CD8-positive, alpha-beta memory T cell (primary cell): Measurements from ENCODE around the gene IGLL5. TPM values are rescaled to one million over a fixed set of nuclear protein-coding genes. Genes with fewer than 3 reads are reported as not detected.

Source experiments
- CTCF ChIA-PET: fragments of 350-600 bp; sonication (Branson Sonifier 250); formaldehyde crosslinking; loops from one replicate; lab custom pipeline; 2021; ENCODE audit warnings: antibody characterized with exemption; lab: Charles Lee
- POLR2A ChIA-PET: fragments of 350-600 bp; sonication (Branson Sonifier 250); formaldehyde crosslinking; loops from one replicate; lab custom pipeline; 2021; ENCODE audit warnings: antibody characterized with exemption; lab: Charles Lee
- DNase-seq, 5 donors: peaks; one replicate each; pipeline versions ENCODE4 v3.0.0 to v3.0.0-alpha.2; 2020 to 2022; ENCODE audit warnings: mixed read lengths in 1 of 5
- H3K27ac ChIP-seq: one replicate; pipeline ENCODE4 v1.7.0; 2013; ENCODE audit warnings: low read depth, mild to moderate bottlenecking, low read length, moderate library complexity
- H3K27me3 ChIP-seq: 2 replicates; pipeline ENCODE4 v1.7.0; 2013; ENCODE audit warnings: low read length, mild to moderate bottlenecking; ENCODE audit not compliant: insufficient read depth, poor library complexity, severe bottlenecking
- H3K36me3 ChIP-seq: 2 replicates; pipeline ENCODE4 v1.7.0; 2013; ENCODE audit warnings: mild to moderate bottlenecking, low read length, moderate library complexity; ENCODE audit not compliant: insufficient read depth
- H3K4me1 ChIP-seq: 2 replicates; pipeline ENCODE4 v1.7.0; 2013; ENCODE audit warnings: mild to moderate bottlenecking, low read length, moderate library complexity; ENCODE audit not compliant: insufficient read depth
- H3K4me3 ChIP-seq: 2 replicates; pipeline ENCODE4 v1.7.0; 2013; ENCODE audit warnings: mild to moderate bottlenecking, low read length
- H3K9me3 ChIP-seq: 2 replicates; pipeline ENCODE4 v1.7.0; 2013; ENCODE audit warnings: mild to moderate bottlenecking, low read length
- H3K27ac Mint-ChIP-seq, 8 donors: one replicate each; pipeline ENCODE4 v1.8.0; 2020 to 2021; ENCODE audit warnings: mixed read lengths in 8 of 8, mild to moderate bottlenecking in 6 of 8, inconsistent platforms in 3 of 8, moderate library complexity in 3 of 8
- H3K27me3 Mint-ChIP-seq, 2 donors: one replicate each; pipeline ENCODE4 v1.8.0; 2020 to 2021; ENCODE audit warnings: mixed read lengths in 2 of 2, mild to moderate bottlenecking in 1 of 2, moderate library complexity in 1 of 2
- H3K36me3 Mint-ChIP-seq, 3 donors: one replicate each; pipeline ENCODE4 v1.8.0; 2020 to 2021; ENCODE audit warnings: mixed read lengths in 3 of 3, inconsistent platforms in 1 of 3, mild to moderate bottlenecking in 1 of 3
- H3K4me1 Mint-ChIP-seq, 3 donors: one replicate each; pipeline ENCODE4 v1.8.0; 2020 to 2021; ENCODE audit warnings: mixed read lengths in 3 of 3, inconsistent platforms in 1 of 3, mild to moderate bottlenecking in 1 of 3
- H3K4me3 Mint-ChIP-seq, 7 donors: one replicate each; pipeline ENCODE4 v1.8.0; 2020 to 2021; ENCODE audit warnings: mixed read lengths in 7 of 7, mild to moderate bottlenecking in 6 of 7, moderate library complexity in 4 of 7, inconsistent platforms in 2 of 7
- H3K9me3 Mint-ChIP-seq, 5 donors: one replicate each; pipeline ENCODE4 v1.8.0; 2020 to 2022; ENCODE audit warnings: mixed read lengths in 5 of 5, mild to moderate bottlenecking in 3 of 5, moderate library complexity in 2 of 5, inconsistent platforms in 1 of 5
- polyA plus RNA-seq: library from polyadenylated mRNA; unstranded; fragments of 300-500 nt; fragmentation: Illumina TruSeq; gene quantifications from one replicate; pipeline ENCODE4 v1.2.3, GENCODE V29; 2021
- total RNA-seq, 2 experiments: library from RNA; stranded (reverse); gene quantifications; one replicate each; pipeline ENCODE4 v1.2.3, GENCODE V29; 2021

IGLL5 gene
- total and polyA plus RNA-seq, 3 experiments from 2014 or later = not detected

DNA sequence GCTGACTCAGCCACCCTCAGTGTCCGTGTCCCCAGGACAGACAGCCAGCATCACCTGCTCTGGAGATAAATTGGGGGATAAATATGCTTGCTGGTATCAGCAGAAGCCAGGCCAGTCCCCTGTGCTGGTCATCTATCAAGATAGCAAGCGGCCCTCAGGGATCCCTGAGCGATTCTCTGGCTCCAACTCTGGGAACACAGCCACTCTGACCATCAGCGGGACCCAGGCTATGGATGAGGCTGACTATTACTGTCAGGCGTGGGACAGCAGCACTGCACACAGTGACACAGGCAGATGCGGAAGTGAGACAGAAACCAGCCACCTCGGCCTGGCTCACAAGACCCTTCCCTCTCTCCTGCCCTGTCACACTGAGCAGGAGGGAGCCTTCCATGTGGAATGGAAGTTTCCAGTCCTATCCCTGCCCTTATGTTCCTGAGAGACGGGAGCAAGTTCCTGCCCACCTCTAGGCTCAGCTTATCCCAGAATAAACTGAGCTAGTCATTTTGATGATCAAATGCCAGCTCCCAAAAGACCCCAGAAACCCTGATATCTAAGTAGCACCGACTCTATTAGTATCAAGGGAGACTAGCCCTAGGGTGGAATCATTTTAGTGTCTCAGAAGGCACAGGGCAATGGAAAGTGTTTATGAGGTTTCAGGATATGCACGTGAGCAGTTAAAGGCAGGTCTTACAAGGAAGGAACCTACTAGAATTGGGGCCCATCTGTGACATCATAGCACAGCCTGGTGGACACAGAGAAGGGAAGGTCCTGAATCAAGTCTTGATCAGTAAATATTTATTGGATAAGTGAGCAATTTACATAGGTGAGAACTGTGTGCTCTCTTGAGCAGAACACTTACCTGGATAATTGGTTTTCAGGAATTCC lies 6.3 kb upstream of the IGLL5 start:
- Mint-ChIP-seq H3K4me3 (no peak overlapping the region), H3K9me3 (no peaks in the 10 kb centered on the region), H3K36me3 (no peaks in the 10 kb centered on the region), H3K27ac (peak overlapping the region in 5 of 8 donors; percentile 23 to 79 (median 69)), H3K4me1 (peaks cover 12 to 20% (median 19%) of the 10 kb centered on the region in 3 donors), H3K27me3 (no peaks in the 10 kb centered on the region)
- DNase-seq = no peak
- Histone ChIP-seq H3K4me3 (no peak overlapping the region), H3K27ac (no peak overlapping the region), H3K4me1 (no peaks in the 10 kb centered on the region), H3K36me3 (no peaks in the 10 kb centered on the region), H3K9me3 (no peaks in the 10 kb centered on the region), H3K27me3 (no peaks in the 10 kb centered on the region)
- CTCF ChIA-PET = interaction anchor here (0.8 to 10.8 kb wide), 12 partner anchors 10 to 189 kb away, joined by 3 to 247 read pairs (median 6); no protein-coding TSS in a partner anchor
- POLR2A ChIA-PET = interaction anchor here (0.6 kb wide), 1 partner anchor 88 kb away, joined by 7 read pairs; no protein-coding TSS in a partner anchor

DNA sequence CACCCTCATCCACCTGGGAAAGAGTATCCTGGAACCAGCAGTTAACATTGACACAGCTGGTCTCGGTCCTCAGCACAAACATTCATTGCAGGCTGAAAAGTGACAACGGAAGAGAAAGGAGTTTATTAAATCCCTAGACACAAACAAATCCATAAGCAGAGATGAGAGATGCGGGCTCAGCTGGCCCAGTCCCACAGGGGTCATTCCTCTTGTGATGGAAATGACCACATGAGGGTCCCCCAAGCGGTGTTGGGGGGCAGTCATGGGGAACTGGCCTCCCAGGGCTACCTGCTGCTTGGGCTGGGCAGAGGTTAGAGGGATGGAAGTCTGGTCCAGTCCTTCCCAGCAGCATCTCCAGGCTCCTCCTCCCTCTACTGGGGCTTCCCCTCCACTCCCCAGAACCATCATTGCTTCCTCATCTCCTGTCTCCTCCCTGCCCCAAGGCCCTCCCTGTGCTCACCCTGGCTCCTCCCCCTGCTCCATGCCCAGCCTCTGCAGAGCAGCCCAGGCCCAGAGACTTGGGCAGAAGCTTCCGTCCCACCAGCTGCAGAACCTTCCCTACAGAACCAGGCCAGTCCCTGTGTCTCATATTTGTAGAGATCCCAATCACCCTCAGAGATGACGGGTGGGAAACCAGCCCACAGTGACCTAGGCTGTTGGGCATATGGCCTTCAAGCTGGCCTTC lies 5.4 kb upstream of the IGLL5 start:
- DNase-seq = no peak
- POLR2A ChIA-PET = no interaction called here
- peak overlapping the region in 3 of 8 donors; percentile 43 to 79 (median 74) for H3K27ac Mint-ChIP-seq

DNA sequence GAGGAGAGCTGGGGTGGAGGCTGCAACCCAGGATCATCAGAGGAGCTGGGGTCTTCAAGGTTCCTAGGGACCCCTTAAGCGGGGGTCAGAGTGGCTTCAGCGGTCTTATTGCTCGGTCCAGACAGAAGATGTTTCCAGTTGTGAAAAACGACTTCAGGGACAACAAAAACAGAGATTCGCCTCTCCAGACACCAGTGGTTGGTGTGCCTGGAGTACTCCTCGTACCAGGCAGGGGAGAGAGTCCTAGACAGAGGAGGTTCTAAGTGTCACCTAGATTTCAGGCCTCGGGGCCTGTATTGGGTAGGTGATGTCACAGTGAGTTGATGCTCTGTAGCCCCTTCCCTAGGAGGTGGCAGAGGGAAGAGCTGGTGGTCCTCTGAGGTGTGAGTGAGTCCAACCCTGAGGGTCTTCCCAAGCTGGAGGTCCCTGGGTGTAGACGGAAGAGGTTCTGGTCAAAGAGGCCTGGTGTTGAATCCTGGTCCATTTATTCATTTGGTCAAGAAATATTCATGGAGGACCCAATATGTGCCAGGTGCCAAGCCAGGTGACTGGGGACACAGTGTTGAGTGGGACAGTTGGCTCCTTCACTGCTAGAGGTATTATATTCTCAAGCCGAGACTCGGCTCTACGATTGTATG lies 4.4 kb upstream of the IGLL5 start:
- ChIA-PET POLR2A (interaction anchor here (1.4 kb wide), 1 partner anchor 130 kb away, joined by 7 read pairs; no protein-coding TSS in a partner anchor), CTCF (interaction anchor here (0.6 to 10.8 kb wide), 37 partner anchors 8 to 1498 kb away, joined by 3 to 247 read pairs (median 8); no protein-coding TSS in a partner anchor)
- no peak for DNase-seq
- Mint-ChIP-seq H3K27me3 (peaks cover 0 to 2% of the 10 kb centered on the region in 2 donors), H3K27ac (peak overlapping the region in 1 of 8 donors; percentile 58), H3K36me3 (no peaks in the 10 kb centered on the region), H3K4me3 (no peak overlapping the region), H3K4me1 (peaks cover 8 to 14% (median 14%) of the 10 kb centered on the region in 3 donors), H3K9me3 (no peaks in the 10 kb centered on the region)
- H3K9me3 ChIP-seq = no peaks in the 10 kb centered on the region
- H3K36me3 ChIP-seq = no peaks in the 10 kb centered on the region
- no peaks in the 10 kb centered on the region for H3K4me1 ChIP-seq
- no peak overlapping the region for H3K4me3 ChIP-seq
- no peaks in the 10 kb centered on the region for H3K27me3 ChIP-seq
- no peak overlapping the region for H3K27ac ChIP-seq

More for the DNA sequence above, 5.4 kb upstream of the IGLL5 start:
- no peak overlapping the region for H3K4me3 ChIP-seq
- Mint-ChIP-seq H3K4me1 (peaks cover 12 to 20% (median 19%) of the 10 kb centered on the region in 3 donors), H3K27me3 (no peaks in the 10 kb centered on the region), H3K9me3 (no peaks in the 10 kb centered on the region), H3K4me3 (peak overlapping the region in 1 of 7 donors; percentile 69), H3K36me3 (no peaks in the 10 kb centered on the region)
- no peaks in the 10 kb centered on the region for H3K27me3 ChIP-seq
- CTCF ChIA-PET = interaction anchor here (0.9 to 10.8 kb wide), 12 partner anchors 11 to 189 kb away, joined by 4 to 247 read pairs (median 44); no protein-coding TSS in a partner anchor
- H3K27ac ChIP-seq = no peak overlapping the region
- H3K9me3 ChIP-seq = no peaks in the 10 kb centered on the region
- no peaks in the 10 kb centered on the region for H3K4me1 ChIP-seq
- no peaks in the 10 kb centered on the region for H3K36me3 ChIP-seq

DNA sequence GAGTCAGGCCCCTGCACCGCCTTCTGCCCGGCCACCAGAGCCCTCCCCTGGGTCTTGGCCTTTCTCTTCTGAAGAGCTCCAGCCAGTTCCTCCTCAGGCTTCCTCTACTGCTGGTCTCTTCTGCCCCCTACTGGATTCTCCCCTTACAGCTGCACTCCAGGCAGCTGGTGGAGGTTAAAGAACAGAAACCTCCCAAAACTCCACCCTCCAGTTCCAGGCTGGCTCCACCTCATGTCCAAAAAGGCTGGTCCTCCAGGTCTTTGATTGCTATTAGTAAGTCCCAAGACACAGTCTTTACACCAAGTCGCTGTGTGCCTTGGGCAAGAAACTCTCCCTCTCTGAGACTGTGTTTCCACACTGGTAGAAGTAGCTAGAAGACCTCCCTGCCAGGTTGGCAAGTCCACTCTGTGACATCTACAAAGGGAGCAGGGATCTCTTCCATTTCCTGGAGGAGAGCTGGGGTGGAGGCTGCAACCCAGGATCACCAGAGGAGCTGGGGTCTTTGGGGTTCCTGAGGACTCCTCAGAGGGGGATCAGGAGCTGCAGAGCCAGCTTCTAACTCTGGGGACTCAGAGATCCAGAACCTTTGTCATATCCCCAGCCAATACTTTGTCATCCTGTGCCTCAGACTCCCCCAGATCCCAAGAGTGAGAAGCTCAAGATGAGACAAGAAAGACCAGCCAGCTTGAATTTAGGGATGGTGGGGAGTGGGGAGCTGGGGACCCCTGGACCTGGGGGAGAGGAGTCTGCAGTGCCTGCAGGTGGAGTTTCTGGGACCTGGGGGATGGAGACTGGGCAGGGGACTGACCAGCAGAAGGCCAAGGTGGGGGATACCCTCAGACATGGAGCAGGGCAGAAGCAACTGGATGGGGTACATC lies 3.4 kb upstream of the IGLL5 start:
- H3K4me3 Mint-ChIP-seq = no peak overlapping the region
- no peaks in the 10 kb centered on the region for H3K9me3 Mint-ChIP-seq
- H3K36me3 Mint-ChIP-seq = no peaks in the 10 kb centered on the region
- ChIA-PET POLR2A (interaction anchor here (1.0 to 1.4 kb wide), 3 partner anchors 96 to 131 kb away, joined by 3 to 7 read pairs (median 4); no protein-coding TSS in a partner anchor), CTCF (interaction anchor here (0.6 to 10.8 kb wide), 46 partner anchors 10 to 449 kb away, joined by 3 to 247 read pairs (median 5); no protein-coding TSS in a partner anchor)
- no peaks in the 10 kb centered on the region for H3K9me3 ChIP-seq
- no peaks in the 10 kb centered on the region for H3K27me3 ChIP-seq
- H3K27ac ChIP-seq = no peak overlapping the region
- H3K36me3 ChIP-seq = no peaks in the 10 kb centered on the region
- H3K4me3 ChIP-seq = no peak overlapping the region
- H3K4me1 ChIP-seq = no peaks in the 10 kb centered on the region
- DNase-seq = peak; percentile 44 to 81 (median 70)
- peak overlapping the region in 4 of 8 donors; percentile 4 to 77 (median 40) for H3K27ac Mint-ChIP-seq
- H3K27me3 Mint-ChIP-seq = peaks cover 2 to 6% of the 10 kb centered on the region in 2 donors
- H3K4me1 Mint-ChIP-seq = peaks cover 8 to 14% (median 13%) of the 10 kb centered on the region in 3 donors

DNA sequence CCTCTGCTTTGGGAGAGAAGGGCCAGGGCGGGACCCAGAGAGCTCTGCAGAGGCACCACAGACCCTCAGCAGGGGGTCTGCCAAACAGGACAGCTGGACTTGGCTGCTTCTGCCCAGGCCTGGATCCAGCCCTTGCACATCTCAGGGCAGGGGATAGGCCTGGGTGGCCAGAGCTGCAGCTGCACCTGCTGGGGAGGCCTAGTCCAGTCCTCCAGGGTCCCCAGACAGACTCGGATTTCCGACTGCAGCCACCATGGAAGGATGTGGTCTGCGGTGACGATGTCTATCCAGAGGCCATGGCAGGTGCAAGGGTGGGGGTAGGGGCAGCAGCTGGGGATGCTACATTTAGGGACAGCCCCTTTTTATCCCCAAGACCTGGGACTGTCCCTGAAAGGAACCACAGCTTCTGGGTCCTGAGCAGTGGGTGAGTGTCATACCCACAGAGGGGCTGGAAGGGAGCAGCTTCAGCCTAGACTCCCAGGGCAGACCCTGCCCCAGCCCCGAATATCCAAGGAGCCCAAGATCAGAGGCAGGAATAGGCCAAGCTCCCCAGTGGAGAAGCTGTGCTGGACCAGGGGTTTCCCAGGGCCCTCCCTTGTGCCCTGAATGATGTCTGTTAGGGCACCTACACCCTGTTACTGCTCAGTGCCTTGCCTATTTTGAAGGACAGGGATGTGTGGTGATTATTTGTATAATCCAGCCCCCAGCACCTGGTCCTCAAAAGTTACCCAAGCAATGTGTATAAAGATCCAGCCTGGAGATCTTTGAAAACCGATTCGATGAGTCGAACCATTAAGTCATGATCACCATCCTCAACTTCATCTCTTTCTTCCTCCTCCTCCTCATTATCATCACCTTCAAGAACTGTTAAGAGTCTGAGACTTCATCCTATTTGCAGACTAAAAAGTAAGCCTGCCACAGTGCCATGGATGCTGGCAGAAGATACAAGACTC lies 2.5 kb upstream of the IGLL5 start:
- peaks cover 8 to 12% (median 10%) of the 10 kb centered on the region in 3 donors for H3K4me1 Mint-ChIP-seq
- no peaks in the 10 kb centered on the region for H3K9me3 ChIP-seq
- no peak overlapping the region for H3K27ac ChIP-seq
- CTCF ChIA-PET = interaction anchor here (0.6 to 10.8 kb wide), 34 partner anchors 9 to 450 kb away, joined by 3 to 247 read pairs (median 8); no protein-coding TSS in a partner anchor
- no peaks in the 10 kb centered on the region for H3K36me3 Mint-ChIP-seq
- POLR2A ChIA-PET = interaction anchor here (1.0 to 1.4 kb wide), 3 partner anchors 97 to 132 kb away, joined by 3 to 7 read pairs (median 4); no protein-coding TSS in a partner anchor
- peaks cover 2 to 6% of the 10 kb centered on the region in 2 donors for H3K27me3 Mint-ChIP-seq
- no peaks in the 10 kb centered on the region for H3K27me3 ChIP-seq
- H3K36me3 ChIP-seq = no peaks in the 10 kb centered on the region
- no peaks in the 10 kb centered on the region for H3K9me3 Mint-ChIP-seq
- no peak overlapping the region for H3K4me3 ChIP-seq
- H3K4me1 ChIP-seq = no peaks in the 10 kb centered on the region
- no peak for DNase-seq
- H3K4me3 Mint-ChIP-seq = peak overlapping the region in 1 of 7 donors; percentile 59
- H3K27ac Mint-ChIP-seq = no peak overlapping the region

DNA sequence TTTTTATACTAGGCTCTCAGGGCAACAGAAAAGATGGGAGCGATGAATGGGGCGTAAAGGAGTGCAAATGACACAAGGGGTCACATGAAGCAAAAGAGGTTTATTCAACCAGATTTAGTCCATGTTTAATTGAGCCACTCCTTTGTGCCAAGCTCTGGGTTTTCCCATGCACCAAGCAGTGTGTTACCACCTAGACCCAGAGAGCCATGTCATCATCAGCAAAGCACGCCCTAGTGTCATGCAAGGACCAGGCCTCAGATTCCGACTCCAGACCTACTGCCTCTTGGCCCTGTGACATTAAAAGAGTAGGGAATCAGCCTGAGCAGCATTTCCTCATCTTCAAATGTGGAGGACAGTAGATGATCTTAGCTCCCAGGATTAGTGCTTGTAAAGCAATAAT lies 1.1 kb upstream of the IGLL5 start:
- Mint-ChIP-seq H3K4me3 (no peak overlapping the region), H3K27ac (no peak overlapping the region), H3K27me3 (peaks cover 2 to 12% of the 10 kb centered on the region in 2 donors), H3K9me3 (no peaks in the 10 kb centered on the region), H3K36me3 (no peaks in the 10 kb centered on the region), H3K4me1 (peaks cover 8 to 11% (median 10%) of the 10 kb centered on the region in 3 donors)
- Histone ChIP-seq H3K36me3 (no peaks in the 10 kb centered on the region), H3K4me3 (no peak overlapping the region), H3K4me1 (no peaks in the 10 kb centered on the region), H3K9me3 (no peaks in the 10 kb centered on the region), H3K27me3 (peaks cover 6% of the 10 kb centered on the region), H3K27ac (no peak overlapping the region)
- POLR2A ChIA-PET = no interaction called here
- DNase-seq = no peak
- CTCF ChIA-PET = interaction anchor here (1.7 to 10.8 kb wide), 3 partner anchors 9 to 142 kb away, joined by 5 to 178 read pairs (median 7); no protein-coding TSS in a partner anchor
